GM18505 (cell line): Measurements from ENCODE around the gene GPR68.
"Not testable (repeated sequence)": the region's sequence is repeated elsewhere in the genome, so short reads cannot be mapped to it uniquely, and the experiment has no call there.

Experiments
- ATAC-seq: cut with Tn5 transposase; IDR thresholded peaks from one replicate; pipeline ENCODE4 v1.9.1; 2021; ENCODE audit not compliant: unreplicated experiment
- POLR2A ChIP-seq: IDR thresholded peaks from 4 replicates; pipeline ENCODE4 v1.6.1; 2011; ENCODE audit warnings: borderline replicate concordance; ENCODE audit not compliant: insufficient read depth, insufficient read length; ENCODE audit errors: extremely low read depth

GPR68 gene

DNA sequence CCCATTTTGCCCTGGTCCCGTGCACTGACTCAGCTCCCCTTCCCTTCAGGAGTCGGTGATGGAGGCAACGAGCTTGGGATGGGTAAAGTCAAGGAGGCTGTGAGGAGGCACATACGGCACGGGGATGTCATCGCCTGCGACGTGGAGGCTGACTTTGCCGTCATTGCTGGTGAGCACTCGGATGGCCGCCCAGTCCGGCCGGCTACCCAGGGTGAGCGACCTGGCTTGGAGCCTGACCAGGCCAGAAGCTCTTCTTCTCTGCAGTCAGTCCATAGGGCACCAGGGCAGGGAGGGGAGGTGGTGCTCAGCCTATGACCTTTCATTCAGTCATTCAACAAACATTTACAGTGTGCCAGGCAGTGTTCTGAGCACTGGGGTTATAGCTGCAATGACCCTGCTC is 39.8 kb downstream of the GPR68 start:
- ATAC-seq: no peak
- TF ChIP-seq POLR2A: no peak

DNA sequence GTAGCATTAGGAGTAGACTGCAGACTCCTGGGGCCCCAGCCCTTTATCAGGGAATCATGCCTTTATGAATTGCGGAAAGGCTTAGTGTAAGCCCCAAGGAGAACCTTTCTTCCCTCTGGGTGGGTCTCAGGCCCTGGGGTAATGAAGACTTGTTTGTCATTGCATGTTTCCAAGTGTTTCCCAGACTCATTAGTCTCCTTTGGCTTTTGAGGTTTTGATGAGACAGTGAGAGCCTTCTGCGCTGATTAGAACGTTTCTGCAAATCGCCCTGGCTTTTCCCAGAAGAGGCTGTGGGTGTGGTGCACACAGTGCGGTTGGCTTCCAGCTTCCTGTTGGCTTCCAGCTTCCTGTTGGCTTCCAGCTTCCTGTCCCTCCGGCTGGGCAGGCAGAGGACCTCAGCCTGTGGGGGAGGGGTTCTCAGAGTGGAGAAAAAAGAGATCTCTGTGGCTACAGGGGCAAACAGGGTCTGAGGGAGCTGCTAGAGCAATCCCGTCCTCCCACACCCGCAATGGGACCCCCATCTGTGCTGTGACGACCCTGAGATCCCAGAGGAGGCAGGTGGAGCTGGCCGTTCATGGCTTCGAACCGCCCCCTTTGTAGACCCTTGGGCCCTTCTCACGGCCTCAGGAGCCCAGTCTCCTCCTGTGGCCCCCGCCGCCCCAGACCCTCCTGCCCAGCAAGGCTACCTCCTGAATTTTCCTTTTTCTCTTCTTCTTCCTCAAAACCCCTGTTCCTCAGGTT is 42.1 kb downstream of the GPR68 start:
- TF ChIP-seq POLR2A: no peak
- ATAC-seq: no peak

GRCh38 chr14:91200802-91201201 is 43.7 kb downstream of the GPR68 start:
- ATAC-seq: not testable (repeated sequence)

- no peak for TF ChIP-seq POLR2A
- ATAC-seq: no peak
Measured at GRCh38 chr14:91197631-91198030, 46.9 kb downstream of the GPR68 start.

- ATAC-seq: no peak
- no peak for TF ChIP-seq POLR2A
Measured at GRCh38 chr14:91195881-91196280, 48.6 kb downstream of the GPR68 start.

DNA sequence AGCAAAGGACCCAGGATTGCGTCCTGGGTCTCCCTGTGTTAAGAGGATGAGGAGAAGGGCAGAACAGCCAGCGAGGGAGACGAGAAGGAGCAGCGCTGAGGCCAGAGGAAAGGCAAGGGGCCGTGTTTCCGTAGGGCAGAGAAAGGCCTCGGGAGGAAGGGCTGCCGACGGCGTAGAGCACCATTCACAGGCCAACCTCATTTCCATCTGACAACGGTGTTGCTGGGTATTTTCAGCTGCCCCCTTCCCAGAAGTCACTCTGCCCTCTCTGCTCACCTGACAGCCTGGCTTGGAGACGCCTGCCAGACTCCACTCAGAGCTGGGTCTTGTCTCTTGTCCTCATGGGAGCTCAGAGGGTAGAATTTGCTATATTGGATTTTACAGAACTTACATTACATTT is 51.4 kb downstream of the GPR68 start:
- no peak for ATAC-seq
- no peak for TF ChIP-seq POLR2A

- no peak for ATAC-seq
- TF ChIP-seq POLR2A: no peak
Measured at GRCh38 chr14:91190853-91191252, 53.7 kb downstream of the GPR68 start.

- ATAC-seq: no peak
- no peak for TF ChIP-seq POLR2A
Measured at GRCh38 chr14:91187271-91187670, 57.2 kb downstream of the GPR68 start.

DNA sequence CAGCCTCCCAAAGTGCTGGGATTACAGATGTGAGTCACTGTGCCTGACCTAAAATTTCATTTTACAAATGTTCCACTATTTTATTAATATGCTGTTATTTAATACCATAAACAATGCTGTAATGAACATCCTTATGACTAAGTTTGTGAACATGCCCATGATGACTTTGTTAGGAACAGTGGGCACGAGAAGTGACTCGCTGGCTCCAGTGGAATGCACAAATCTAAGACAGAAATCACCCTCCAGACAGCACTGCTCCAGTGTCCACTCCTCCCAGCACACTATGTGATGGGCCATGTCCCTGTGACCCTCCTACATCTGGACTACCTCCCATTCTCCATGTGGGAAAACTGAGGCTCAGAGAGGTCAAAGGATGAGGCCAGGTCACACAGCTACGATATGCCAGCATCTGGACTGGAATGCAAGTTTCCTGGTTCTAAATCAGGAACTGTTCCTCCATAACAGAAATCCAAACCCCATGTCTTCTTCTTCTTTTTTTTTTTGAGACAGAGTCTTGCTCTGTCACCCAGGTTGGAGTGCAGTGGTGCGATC is 57.9 kb downstream of the GPR68 start:
- no peak for TF ChIP-seq POLR2A
- no peak for ATAC-seq

DNA sequence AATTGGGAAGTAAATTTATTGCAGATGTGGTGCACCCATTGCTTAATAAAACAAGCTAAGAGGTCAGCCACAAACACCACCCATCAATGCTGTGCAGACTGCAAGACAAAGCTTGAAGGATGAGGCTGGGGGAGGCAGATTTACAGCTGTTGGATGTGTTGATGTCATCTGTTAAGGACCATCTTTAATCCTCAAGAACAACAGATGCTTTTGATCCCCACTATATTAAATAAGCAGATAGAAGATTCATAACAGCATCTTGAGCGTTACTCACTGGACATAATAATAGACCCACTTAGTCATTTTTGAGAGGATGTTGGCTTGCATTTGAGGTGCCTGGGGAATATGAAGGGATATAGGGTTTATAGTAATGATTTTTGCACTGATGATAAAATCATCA is 58.8 kb downstream of the GPR68 start:
- ATAC-seq: no peak
- no peak for TF ChIP-seq POLR2A

GRCh38 chr14:91184559-91184958 is 59.9 kb downstream of the GPR68 start:
- TF ChIP-seq POLR2A: no peak
- ATAC-seq: no peak

GRCh38 chr14:91182753-91183152 is 61.8 kb downstream of the GPR68 start:
- ATAC-seq: not testable (repeated sequence)
